GM12872 (cell line): ENCODE data around the gene CRYBA4.

Source experiments
- CTCF ChIP-seq: IDR thresholded peaks from 3 replicates; pipeline ENCODE4 v1.5.1; 2011; ENCODE audit warnings: low read depth, mild to moderate bottlenecking, low read length, moderate library complexity; ENCODE audit not compliant: insufficient read depth

The CRYBA4 gene

GRCh38 chr22:26669060-26669481 is 47.3 kb downstream of the CRYBA4 start:
- TF ChIP-seq CTCF, result peak; percentile 64

DNA sequence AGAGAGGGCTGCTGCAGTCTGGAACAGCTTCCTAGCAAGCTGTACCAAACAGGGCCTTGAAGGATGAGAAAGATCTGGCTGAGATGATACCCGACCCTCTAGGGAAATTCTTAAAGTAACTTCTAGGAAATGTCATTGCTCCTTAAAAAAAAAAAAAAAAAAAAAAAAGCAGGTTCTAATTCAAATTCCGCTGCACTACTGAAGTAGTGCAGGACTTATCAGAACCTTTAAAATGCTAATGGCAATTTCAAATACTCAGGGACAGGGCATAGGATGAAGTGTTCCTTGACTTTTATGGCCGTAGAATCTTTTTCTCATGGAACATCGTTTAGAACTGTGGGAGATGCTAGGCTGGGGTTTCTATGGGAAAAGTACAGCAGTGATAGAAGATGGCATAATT is 48.7 kb downstream of the CRYBA4 start:
- no peak for TF ChIP-seq CTCF

- TF ChIP-seq CTCF, result no peak
These were observed 49.7 kb downstream of the CRYBA4 start for GRCh38 chr22:26671317-26672059.

- TF ChIP-seq CTCF, result no peak
These were observed 50.3 kb downstream of the CRYBA4 start for GRCh38 chr22:26672060-26672471.

DNA sequence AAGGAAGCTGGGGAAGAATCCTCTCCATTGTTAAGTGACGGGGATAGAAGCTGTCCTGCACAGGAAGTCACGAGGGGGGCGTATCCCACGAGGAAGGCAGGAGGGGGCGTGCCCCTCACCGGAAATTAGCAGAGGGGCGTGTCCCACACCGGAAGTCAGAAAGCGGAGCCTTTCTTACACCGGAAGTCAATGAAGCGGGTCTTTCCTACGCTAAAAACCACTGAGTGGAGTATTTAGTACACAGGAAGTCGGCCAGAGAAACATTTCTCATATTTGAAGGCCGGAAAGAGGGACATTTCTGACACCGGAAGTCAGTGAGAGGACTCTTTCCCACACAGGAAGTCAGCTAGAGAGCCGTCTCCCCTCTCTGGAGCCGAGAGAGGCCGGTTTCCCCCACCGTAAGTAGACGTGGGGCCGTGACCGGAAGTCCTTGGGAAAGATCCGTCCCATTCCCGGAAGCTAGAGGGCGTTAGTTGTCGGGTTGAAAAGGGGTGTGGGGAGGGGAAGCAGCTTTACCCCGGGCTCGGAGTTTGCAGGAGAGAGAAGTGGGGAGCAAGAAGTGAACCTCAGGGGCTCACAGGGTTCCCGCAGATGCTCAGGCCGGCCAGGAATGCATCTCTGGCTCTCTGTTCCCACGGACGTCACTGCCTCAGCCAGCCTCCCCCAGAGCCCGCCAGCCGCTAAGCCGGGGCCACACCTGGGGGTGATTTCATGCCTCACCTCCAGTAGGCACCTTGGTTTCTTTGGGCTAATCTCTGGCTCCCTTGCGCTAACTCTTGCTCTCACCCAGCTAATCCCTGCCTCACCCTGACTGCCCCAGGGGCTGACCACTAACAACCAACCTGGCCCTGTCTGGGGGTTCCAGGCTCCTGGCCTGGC is 51.1 kb downstream of the CRYBA4 start:
- TF ChIP-seq CTCF, result peak; percentile 42; the same call in 2 of the 3 replicates

GRCh38 chr22:26673486-26673885 is 51.7 kb downstream of the CRYBA4 start:
- TF ChIP-seq CTCF, result no peak

GRCh38 chr22:26674211-26675190 is 52.7 kb downstream of the CRYBA4 start:
- TF ChIP-seq CTCF, result peak; percentile 63
